Measurements from ENCODE around the gene KAT7. TPM values are rescaled to one million over a fixed set of nuclear protein-coding genes. Genes with fewer than 3 reads are reported as not detected.

KAT7 gene
- total and polyA plus RNA-seq, 2 of the 8 experiments (the other 6 are each of a cell fraction or from before 2014, with no cell fraction given): 90.9 to 139 TPM

DNA sequence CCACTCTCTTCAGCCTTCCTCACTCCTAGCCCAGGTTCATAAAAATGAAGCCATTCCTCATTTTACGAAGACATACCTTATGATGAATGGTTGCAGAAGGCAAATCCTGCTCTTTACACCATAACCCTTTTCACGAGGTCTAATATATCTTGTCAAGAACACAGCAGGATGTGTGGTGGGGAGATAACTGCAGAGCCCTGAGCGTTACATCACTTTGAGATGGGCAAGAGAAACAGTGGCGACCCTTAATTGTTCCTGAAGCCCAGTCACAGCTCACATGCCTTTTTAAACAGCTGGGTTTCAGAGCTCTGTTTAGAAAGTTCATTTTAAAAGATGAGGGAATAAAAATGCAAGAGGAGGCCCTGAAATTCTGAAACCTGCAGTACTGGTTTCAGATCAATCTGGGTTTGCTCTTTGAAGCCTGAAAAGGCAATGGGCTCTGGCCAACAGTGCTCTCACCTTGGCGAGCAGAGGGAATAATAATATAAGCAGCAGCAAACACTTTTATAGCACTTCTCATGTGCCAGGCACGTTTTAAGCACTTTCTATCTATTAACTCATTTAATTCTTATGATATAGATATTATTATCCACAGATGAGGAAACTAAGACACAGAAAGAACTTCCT lies 27.4 kb upstream of the KAT7 start (continued):
- TF ChIP-seq ZNF274 (IDR thresholded peaks at IDR 0.05; ENCODE audit: borderline replicate concordance, extremely low read depth, low read length) (no peak), EP300 (IDR thresholded peaks at IDR 0.05; ENCODE audit: borderline replicate concordance in 1 of 2, low read depth in 2 of 2, low read length in 2 of 2) (no peak)

All from H1 (cell line).